Activated CD8-positive, alpha-beta memory T cell treated with anti-CD3 and anti-CD28 coated beads, Interleukin-2, amount 10 ng/mL, durations not matched to agents 7 days and 5 days (primary cell): ENCODE data around the gene CSK. TPM values are rescaled to one million over a fixed set of nuclear protein-coding genes. Genes with fewer than 3 reads are reported as not detected.
A peak's percentile ranks its signal among the peaks of the same experiment; 100 is the strongest.

ENCODE experiments used
- ATAC-seq: fragments of 150-1000 bp; cut with Tn5 transposase; one replicate; pipeline ENCODE4 v1.10.0; 2021; ENCODE audit warnings: moderate library complexity
- CTCF ChIA-PET: fragments of 350-600 bp; sonication (Branson Sonifier 250); formaldehyde crosslinking; loops from one replicate; lab custom pipeline; 2021; ENCODE audit warnings: antibody characterized with exemption; lab: Charles Lee
- DNase-seq: peaks from one replicate; pipeline ENCODE4 v3.0.0-alpha.2; 2020
- H3K27ac Mint-ChIP-seq: one replicate; pipeline ENCODE4 v1.8.0; 2021; ENCODE audit warnings: mild to moderate bottlenecking, mixed read lengths
- H3K27me3 Mint-ChIP-seq: one replicate; pipeline ENCODE4 v1.8.0; 2021; ENCODE audit warnings: mixed read lengths
- H3K36me3 Mint-ChIP-seq: one replicate; pipeline ENCODE4 v1.8.0; 2021; ENCODE audit warnings: mild to moderate bottlenecking, mixed read lengths
- H3K4me1 Mint-ChIP-seq: one replicate; pipeline ENCODE4 v1.8.0; 2021; ENCODE audit warnings: mixed read lengths
- H3K4me3 Mint-ChIP-seq: one replicate; pipeline ENCODE4 v1.8.0; 2021; ENCODE audit warnings: mild to moderate bottlenecking, moderate library complexity, mixed read lengths
- H3K9me3 Mint-ChIP-seq: one replicate; pipeline ENCODE4 v1.8.0; 2022; ENCODE audit warnings: low read depth, mixed read lengths
- total RNA-seq, 2 experiments: library from RNA; stranded (reverse); gene quantifications; one replicate each; pipeline ENCODE4 v1.2.3, GENCODE V29; 2021

The CSK gene
- total RNA-seq, 2 experiments from 2014 or later, result 349 to 369 TPM

DNA sequence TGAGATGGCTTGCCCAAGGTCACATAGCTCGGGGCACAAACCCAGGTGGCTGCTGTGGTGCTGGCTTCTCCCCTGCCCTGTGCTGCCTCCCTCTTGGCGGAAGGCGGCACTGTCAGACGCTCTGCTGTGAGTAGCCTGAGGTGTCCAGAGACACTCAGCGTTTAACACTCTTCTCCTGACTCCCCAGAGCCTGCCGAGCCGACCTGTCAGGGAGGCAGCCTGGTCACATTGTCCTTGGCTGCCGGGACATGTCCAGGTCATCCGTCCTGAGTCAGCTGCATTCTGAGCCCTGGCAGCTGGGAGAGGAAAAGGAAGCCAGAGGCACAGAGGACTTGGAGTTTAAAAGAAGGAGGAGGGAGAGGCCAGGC, 35.5 kb downstream of the CSK start:
- no peaks in the 10 kb centered on the region for H3K9me3 Mint-ChIP-seq
- DNase-seq (no peak), ATAC-seq (no peak)
- H3K27ac Mint-ChIP-seq, result no peak overlapping the region
- peaks cover 15% of the 10 kb centered on the region for H3K4me1 Mint-ChIP-seq
- H3K27me3 Mint-ChIP-seq, result no peaks in the 10 kb centered on the region
- H3K4me3 Mint-ChIP-seq, result no peak overlapping the region
- CTCF ChIA-PET, result interaction anchor here (1.1 to 9.2 kb wide), 3 partner anchors 10 to 47 kb away, joined by 5 to 53 read pairs (median 7); no protein-coding TSS in a partner anchor
- H3K36me3 Mint-ChIP-seq, result no peaks in the 10 kb centered on the region

DNA sequence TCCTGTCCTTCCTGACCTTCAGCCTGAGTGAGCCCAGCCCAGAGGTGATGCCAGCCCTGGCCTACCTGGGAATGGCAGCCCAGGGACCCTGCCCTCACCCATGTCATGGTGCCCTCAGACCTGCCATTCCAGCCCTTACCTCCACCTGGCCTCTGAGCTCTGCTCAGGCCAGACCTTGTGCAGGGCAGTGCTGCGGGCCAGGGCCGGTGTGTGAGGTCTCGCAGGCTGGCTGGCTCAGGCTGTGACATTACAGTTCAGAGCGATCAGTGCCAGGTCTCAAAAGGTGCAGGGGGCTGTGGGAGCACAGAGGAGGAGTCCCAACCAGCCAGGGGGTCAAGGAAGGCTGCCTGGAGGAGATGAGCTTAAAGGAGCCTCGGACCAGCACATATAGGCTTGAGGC, 38.2 kb downstream of the CSK start:
- ATAC-seq (no peak), DNase-seq (no peak)
- Mint-ChIP-seq H3K4me3 (no peak overlapping the region), H3K27me3 (peaks cover 8% of the 10 kb centered on the region), H3K4me1 (peaks cover 15% of the 10 kb centered on the region), H3K36me3 (no peaks in the 10 kb centered on the region), H3K27ac (no peak overlapping the region), H3K9me3 (no peaks in the 10 kb centered on the region)
- CTCF ChIA-PET, result interaction anchor here (0.8 to 9.2 kb wide), 5 partner anchors 9 to 50 kb away, joined by 3 to 53 read pairs (median 3); no protein-coding TSS in a partner anchor

DNA sequence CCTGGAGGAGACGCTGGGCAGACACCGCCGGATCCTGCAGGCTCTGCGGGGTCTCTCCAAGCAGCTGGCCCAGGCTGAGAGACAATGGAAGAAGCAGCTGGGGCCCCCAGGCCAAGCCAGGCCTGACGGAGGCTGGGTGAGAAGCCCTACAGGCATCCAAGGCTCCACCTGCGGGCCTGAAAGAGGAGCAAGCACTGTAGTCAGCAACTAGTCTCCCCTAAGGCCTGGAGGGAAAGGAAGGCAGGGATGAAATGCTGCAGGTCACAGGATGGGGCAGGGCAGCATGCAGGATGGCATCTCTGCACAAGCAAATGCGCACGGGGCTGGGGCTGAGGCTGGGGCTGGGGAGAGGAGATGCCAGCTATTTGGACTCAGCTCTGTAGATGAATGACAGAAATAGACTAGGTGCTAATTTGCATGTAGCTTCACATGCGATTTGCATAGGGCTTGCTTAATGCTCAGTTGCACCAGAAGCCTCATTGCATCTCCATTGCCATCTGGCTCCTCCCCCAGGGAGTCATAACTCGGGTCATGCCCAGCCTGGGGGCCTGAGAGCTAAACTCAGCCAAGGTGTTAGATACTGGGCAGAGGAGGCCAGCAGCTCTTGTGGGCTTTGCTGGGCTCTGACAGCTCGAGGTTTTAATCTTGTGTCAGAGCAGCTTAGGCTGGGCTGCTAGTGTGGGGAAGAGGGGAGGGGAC, 39.4 kb downstream of the CSK start:
- Mint-ChIP-seq H3K27ac (no peak overlapping the region), H3K4me1 (peaks cover 11% of the 10 kb centered on the region), H3K27me3 (peaks cover 13% of the 10 kb centered on the region), H3K36me3 (no peaks in the 10 kb centered on the region), H3K9me3 (no peaks in the 10 kb centered on the region), H3K4me3 (no peak overlapping the region)
- CTCF ChIA-PET, result interaction anchor here (1.0 to 9.2 kb wide), 6 partner anchors 12 to 186 kb away, joined by 3 to 53 read pairs (median 4); no protein-coding TSS in a partner anchor
- ATAC-seq (no peak), DNase-seq (no peak)

DNA sequence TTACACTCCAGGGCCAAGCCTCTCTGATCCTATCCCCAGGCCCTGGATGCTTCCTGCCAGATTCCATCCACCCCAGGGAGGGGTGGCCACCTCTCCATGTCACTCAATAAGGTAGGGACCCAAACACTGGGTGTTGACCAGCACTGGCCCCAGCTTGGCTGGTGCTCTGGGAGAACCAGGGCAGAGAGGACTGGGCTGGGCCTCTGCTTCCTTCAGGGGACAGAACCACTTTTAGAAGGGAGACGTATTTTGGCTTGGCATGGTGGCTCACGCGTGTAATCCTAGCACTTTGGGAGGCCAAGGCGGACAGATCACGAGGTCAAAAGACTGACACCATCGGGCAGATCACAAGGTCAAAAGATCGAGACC, 39.9 kb downstream of the CSK start:
- Mint-ChIP-seq H3K9me3 (no peaks in the 10 kb centered on the region), H3K4me3 (no peak overlapping the region), H3K4me1 (peaks cover 11% of the 10 kb centered on the region), H3K27me3 (peaks cover 16% of the 10 kb centered on the region), H3K36me3 (no peaks in the 10 kb centered on the region), H3K27ac (no peak overlapping the region)
- CTCF ChIA-PET, result interaction anchor here (1.0 to 9.2 kb wide), 5 partner anchors 14 to 187 kb away, joined by 3 to 53 read pairs (median 4); no protein-coding TSS in a partner anchor
- no peak for DNase-seq
- ATAC-seq, result no peak

DNA sequence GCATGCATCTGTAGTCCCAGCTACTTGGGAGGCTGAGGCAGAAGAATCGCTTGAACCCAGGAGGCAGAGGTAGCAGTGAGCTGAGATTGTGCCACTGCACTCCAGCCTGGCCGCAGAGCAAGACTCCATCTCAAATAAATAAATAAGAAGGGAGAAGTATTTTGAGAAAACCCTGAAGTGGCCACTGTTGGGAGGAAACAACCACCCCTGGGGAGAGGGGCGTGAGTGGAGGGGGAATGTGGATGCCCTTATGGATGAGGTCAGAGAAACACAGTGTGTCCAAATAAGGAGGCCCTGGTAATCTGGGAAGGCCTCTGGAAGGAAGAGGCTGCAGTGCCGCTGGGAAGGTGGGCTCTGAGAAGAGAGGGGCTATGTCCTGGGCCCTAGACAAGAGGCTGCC, 40.4 kb downstream of the CSK start:
- Mint-ChIP-seq H3K4me1 (peaks cover 11% of the 10 kb centered on the region), H3K4me3 (no peak overlapping the region), H3K36me3 (no peaks in the 10 kb centered on the region), H3K9me3 (no peaks in the 10 kb centered on the region), H3K27me3 (peaks cover 21% of the 10 kb centered on the region), H3K27ac (no peak overlapping the region)
- CTCF ChIA-PET, result interaction anchor here (1.3 to 9.2 kb wide), 4 partner anchors 14 to 187 kb away, joined by 4 to 53 read pairs (median 6); no protein-coding TSS in a partner anchor
- no peak for DNase-seq
- no peak for ATAC-seq

DNA sequence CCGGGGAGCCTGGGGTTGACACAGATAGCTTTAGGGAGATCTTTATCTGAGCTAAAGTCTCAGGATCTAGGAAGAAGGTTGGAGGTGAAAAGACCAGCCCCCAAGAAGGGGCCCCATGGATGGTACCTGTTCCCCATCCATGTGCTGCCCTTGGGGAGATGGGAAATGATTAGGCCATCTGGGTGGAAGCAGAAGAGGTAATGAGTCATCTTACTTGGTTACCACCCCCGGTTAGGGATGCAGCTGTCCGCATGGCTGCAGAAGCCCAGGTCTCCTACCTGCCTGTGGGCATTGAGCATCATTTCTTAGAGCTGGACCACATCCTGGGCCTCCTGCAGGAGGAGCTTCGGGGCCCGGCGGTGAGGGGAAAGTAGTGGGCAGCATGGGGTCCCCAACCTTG, 41.4 kb downstream of the CSK start:
- Mint-ChIP-seq H3K4me3 (no peak overlapping the region), H3K27ac (no peak overlapping the region), H3K36me3 (no peaks in the 10 kb centered on the region), H3K4me1 (peaks cover 6% of the 10 kb centered on the region), H3K9me3 (no peaks in the 10 kb centered on the region), H3K27me3 (peaks cover 28% of the 10 kb centered on the region)
- CTCF ChIA-PET, result interaction anchor here (1.1 to 9.2 kb wide), 6 partner anchors 13 to 127 kb away, joined by 3 to 53 read pairs (median 4); partner anchors contain the start of gene CSK
- no peak for ATAC-seq
- no peak for DNase-seq

DNA sequence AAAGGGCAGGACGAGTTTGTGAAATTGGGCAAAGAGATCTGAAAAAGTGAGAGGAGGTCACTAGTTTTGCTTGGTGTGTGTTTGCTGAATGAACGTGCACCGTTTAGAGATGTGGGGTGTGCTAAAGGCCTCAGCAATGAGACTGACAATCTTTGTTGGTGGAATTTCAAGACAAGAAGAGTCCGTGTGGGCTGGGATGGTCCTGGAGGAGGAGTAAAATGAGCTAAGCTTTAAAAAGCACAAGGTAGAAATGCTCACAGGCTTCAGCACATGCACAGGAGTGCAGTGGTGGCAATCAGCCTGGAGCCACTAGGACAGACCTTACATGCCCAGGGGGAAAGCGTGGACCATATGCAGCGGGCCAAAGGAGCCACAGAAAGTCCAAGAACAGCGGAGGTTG, 43.1 kb downstream of the CSK start:
- Mint-ChIP-seq H3K9me3 (no peaks in the 10 kb centered on the region), H3K27me3 (peaks cover 34% of the 10 kb centered on the region), H3K4me1 (peaks cover 9% of the 10 kb centered on the region)

DNA sequence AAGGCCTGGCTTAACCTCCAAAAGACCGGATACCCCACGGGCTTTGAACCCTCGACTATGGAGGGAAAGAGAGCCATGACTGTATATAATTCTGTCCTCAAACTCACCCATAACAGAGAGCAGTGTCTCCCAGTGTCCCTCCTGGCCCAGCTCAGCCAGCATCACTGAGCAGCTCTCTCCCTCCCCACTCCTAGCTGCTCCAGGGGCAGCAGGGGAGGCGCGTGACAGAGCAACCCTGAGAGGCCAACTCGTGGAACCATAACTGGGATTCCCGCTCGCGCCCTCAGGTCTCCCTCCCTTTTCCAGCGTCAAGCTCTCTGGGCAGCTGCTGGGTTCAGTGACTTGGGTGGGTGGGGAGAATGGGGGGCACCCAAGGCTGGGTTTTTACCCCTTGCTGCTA, 44.0 kb downstream of the CSK start:
- Mint-ChIP-seq H3K9me3 (no peaks in the 10 kb centered on the region), H3K27ac (no peak overlapping the region), H3K4me3 (no peak overlapping the region), H3K27me3 (peaks cover 34% of the 10 kb centered on the region), H3K36me3 (no peaks in the 10 kb centered on the region), H3K4me1 (peaks cover 15% of the 10 kb centered on the region)
- CTCF ChIA-PET, result interaction anchor here (0.8 to 3.2 kb wide), 5 partner anchors 10 to 134 kb away, joined by 3 to 11 read pairs (median 3); no protein-coding TSS in a partner anchor
- ATAC-seq (no peak), DNase-seq (no peak)

More for the DNA sequence above, 43.1 kb downstream of the CSK start:
- Mint-ChIP-seq H3K36me3 (no peaks in the 10 kb centered on the region), H3K4me3 (no peak overlapping the region), H3K27ac (no peak overlapping the region)
- ATAC-seq (no peak), DNase-seq (no peak)
- CTCF ChIA-PET, result interaction anchor here (0.8 to 3.2 kb wide), 5 partner anchors 11 to 125 kb away, joined by 3 to 11 read pairs (median 5); no protein-coding TSS in a partner anchor

DNA sequence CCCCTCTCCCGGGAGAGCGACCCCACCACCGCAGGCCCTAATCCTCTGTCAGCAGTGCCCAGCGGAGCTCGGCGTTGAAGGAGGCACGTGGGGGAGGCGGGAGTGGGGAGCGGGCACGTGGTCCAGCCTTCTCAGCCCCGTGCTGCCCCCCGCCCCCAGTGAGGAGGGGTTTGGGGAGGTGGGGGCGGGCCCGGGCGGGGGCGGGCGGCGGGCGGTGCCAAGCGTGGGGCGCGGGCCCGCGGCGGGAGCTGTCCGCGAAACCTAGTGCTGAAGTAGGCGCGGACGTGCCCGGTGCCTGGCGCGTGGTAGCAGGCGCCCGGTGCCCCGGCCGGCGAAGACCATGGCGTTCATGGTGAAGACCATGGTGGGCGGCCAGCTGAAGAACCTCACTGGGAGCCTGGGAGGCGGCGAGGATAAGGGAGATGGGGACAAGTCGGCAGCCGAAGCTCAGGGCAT, 44.5 kb downstream of the CSK start, which contains the start of gene CPLX3:
TSS of gene CPLX3 (plus strand) at position 264 of the 456 bp plus-strand sequence. CDS start at position 341, 77 bp downstream.
- peak; percentile 62 for ATAC-seq
- H3K9me3 Mint-ChIP-seq, result no peaks in the 10 kb centered on the region

DNA sequence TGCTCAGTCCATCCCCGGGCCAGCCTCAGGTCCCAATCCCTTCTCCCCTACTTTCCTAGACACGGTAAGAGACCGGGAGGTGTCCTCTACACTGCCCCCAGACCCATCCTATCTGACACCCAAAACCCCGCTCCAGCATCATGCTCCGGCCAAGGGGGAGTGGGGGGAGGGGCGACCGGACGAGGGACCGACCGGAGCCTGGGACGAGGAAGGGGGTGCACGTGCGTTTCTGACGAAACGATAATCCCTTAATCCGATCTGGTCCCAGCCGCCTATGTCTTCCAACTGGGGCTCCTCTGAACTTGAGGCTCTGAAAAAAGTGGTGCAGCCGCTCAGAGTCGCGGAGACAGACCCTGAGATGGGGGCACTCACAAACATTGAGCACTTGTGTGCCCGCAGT, 45.0 kb downstream of the CSK start:
- H3K27me3 Mint-ChIP-seq, result peaks cover 34% of the 10 kb centered on the region
- CTCF ChIA-PET, result interaction anchor here (0.8 to 3.2 kb wide), 9 partner anchors 9 to 193 kb away, joined by 3 to 11 read pairs (median 5); no protein-coding TSS in a partner anchor
- H3K4me1 Mint-ChIP-seq, result peaks cover 15% of the 10 kb centered on the region
- ATAC-seq (no peak), DNase-seq (no peak)
- H3K27ac Mint-ChIP-seq, result no peak overlapping the region
- H3K9me3 Mint-ChIP-seq, result no peaks in the 10 kb centered on the region
- H3K36me3 Mint-ChIP-seq, result no peaks in the 10 kb centered on the region
- no peak overlapping the region for H3K4me3 Mint-ChIP-seq

More for the DNA sequence above, 44.5 kb downstream of the CSK start, which contains the start of gene CPLX3:
- DNase-seq, result peak; percentile 58
- H3K27me3 Mint-ChIP-seq, result peaks cover 34% of the 10 kb centered on the region
- no peaks in the 10 kb centered on the region for H3K36me3 Mint-ChIP-seq
- peaks cover 15% of the 10 kb centered on the region for H3K4me1 Mint-ChIP-seq
- H3K27ac Mint-ChIP-seq, result no peak within 1 kb of the TSS
- no peak within 1 kb of the TSS for H3K4me3 Mint-ChIP-seq
- CTCF ChIA-PET, result interaction anchor here (1.0 to 3.2 kb wide), 8 partner anchors 10 to 134 kb away, joined by 3 to 11 read pairs (median 6); no protein-coding TSS in a partner anchor

DNA sequence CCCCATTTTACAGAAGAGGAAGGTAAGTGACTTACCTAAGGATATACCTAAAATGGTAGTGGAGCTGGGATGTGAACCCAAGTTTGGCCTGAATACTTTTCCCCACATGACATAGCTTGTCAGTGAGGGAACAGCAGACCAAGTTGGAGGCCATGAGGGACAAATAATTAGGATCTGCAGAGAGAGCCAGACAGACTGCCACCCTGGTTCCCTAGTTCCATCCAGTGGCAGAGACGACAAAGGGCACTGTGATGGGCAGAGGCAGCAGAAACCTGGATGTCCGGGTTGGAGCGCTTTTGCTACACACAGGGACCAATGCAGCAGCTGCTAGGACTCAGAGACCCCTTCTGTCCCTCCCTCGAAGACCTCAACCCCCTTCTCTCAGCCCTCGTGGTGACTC, 45.7 kb downstream of the CSK start:
- H3K9me3 Mint-ChIP-seq, result no peaks in the 10 kb centered on the region

DNA sequence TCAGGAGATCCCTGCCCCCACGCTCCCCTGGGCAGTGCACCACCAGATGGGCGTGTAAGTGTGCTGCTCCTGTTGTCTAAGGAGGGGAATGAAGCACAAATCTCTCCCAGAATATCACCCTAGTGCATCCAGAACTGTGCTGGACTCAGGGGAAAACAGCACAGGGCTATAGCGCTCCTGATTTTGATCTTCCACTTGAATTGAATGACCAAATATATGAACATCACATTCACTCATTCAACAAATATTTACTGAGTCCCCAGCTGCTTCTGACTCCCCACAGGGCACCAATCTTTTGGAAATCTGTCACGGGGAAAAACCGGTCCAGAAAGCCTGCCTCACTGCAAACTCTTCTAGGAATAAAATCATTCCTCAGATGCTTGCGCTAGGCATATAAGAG, 47.0 kb downstream of the CSK start:
- Mint-ChIP-seq H3K9me3 (no peaks in the 10 kb centered on the region), H3K36me3 (no peaks in the 10 kb centered on the region), H3K4me1 (peaks cover 15% of the 10 kb centered on the region), H3K27ac (no peak overlapping the region), H3K4me3 (no peak overlapping the region), H3K27me3 (peaks cover 34% of the 10 kb centered on the region)
- CTCF ChIA-PET, result interaction anchor here (0.8 to 2.8 kb wide), 6 partner anchors 10 to 121 kb away, joined by 3 to 9 read pairs (median 4); no protein-coding TSS in a partner anchor
- DNase-seq (no peak), ATAC-seq (no peak)

More for the DNA sequence above, 45.7 kb downstream of the CSK start:
- Mint-ChIP-seq H3K4me1 (peaks cover 15% of the 10 kb centered on the region), H3K27me3 (peaks cover 34% of the 10 kb centered on the region), H3K27ac (no peak overlapping the region), H3K36me3 (no peaks in the 10 kb centered on the region), H3K4me3 (no peak overlapping the region)
- ATAC-seq (no peak), DNase-seq (no peak)
- CTCF ChIA-PET, result interaction anchor here (0.8 to 3.2 kb wide), 8 partner anchors 9 to 194 kb away, joined by 3 to 11 read pairs (median 6); no protein-coding TSS in a partner anchor

DNA sequence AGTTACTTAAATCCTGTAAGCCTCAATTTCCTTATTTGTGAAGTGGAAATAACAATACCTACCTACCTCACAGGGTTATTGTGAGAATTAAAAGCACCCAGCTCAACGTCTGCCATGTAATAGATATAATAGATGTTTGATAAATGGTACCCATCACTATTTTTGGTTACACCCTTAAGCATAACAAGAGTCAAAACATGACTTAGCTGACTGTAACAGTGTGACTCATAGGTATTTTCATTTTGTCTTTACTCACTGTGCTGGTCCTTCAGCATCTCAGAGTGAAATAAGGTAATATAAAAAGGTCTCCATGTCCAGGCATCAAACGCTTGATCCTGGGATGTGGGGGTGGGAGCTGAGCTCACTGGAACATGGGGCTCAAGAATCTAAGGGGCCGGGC, 47.6 kb downstream of the CSK start:
- ATAC-seq (peak; percentile 55), DNase-seq (no peak)
- CTCF ChIA-PET, result interaction anchor here (0.8 to 2.8 kb wide), 7 partner anchors 11 to 121 kb away, joined by 3 to 9 read pairs (median 3); no protein-coding TSS in a partner anchor
- Mint-ChIP-seq H3K36me3 (no peaks in the 10 kb centered on the region), H3K9me3 (no peaks in the 10 kb centered on the region), H3K4me3 (no peak overlapping the region), H3K4me1 (peaks cover 15% of the 10 kb centered on the region), H3K27me3 (peaks cover 32% of the 10 kb centered on the region), H3K27ac (no peak overlapping the region)
